OCI-LY7 (cell line): ENCODE data around the gene EPS15.

Experiments
- EZH2phosphoT487 ChIP-seq: fragments of 200-600 bp; sonication (generic); IDR thresholded peaks from 2 replicates; pipeline ENCODE4 v1.6.1; 2018; ENCODE audit warnings: low read depth, borderline replicate concordance, mild to moderate bottlenecking, mixed run types, antibody characterized with exemption, low read length, moderate library complexity, mixed read lengths
- TF ChIP-seq, protein P1 (sequence below): fragments of 200-600 bp; sonication (generic); conservative IDR thresholded peaks from 2 replicates; pipeline ENCODE4 v1.5.1; 2014; ENCODE audit warnings: mild to moderate bottlenecking, antibody characterized with exemption, low read length, moderate library complexity, mixed read lengths

DNA sequence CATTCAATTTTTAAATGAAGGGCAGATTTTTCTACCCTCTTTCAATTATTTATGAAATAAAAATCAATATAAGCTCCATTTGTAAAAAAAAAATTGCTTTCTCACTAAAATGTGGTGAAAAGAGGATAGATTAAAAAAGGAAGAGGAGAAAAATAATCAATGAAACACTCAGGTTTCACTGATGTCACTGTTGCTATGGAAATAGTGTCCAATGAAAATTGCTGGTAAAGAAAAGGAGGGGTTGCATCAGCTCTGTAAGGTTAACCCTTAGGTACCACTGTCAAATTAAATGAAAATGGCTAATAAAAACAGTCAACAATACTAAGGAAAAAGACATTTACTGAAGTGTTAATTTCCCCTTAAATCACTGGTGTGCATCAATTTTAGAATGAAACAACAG lies 97.1 kb downstream of the EPS15 start:
- TF ChIP-seq, protein P1, sequence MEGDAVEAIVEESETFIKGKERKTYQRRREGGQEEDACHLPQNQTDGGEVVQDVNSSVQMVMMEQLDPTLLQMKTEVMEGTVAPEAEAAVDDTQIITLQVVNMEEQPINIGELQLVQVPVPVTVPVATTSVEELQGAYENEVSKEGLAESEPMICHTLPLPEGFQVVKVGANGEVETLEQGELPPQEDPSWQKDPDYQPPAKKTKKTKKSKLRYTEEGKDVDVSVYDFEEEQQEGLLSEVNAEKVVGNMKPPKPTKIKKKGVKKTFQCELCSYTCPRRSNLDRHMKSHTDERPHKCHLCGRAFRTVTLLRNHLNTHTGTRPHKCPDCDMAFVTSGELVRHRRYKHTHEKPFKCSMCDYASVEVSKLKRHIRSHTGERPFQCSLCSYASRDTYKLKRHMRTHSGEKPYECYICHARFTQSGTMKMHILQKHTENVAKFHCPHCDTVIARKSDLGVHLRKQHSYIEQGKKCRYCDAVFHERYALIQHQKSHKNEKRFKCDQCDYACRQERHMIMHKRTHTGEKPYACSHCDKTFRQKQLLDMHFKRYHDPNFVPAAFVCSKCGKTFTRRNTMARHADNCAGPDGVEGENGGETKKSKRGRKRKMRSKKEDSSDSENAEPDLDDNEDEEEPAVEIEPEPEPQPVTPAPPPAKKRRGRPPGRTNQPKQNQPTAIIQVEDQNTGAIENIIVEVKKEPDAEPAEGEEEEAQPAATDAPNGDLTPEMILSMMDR, result no peak
- TF ChIP-seq EZH2phosphoT487, result no peak
